ENCODE results near the gene RPRM.

RPRM gene

DNA sequence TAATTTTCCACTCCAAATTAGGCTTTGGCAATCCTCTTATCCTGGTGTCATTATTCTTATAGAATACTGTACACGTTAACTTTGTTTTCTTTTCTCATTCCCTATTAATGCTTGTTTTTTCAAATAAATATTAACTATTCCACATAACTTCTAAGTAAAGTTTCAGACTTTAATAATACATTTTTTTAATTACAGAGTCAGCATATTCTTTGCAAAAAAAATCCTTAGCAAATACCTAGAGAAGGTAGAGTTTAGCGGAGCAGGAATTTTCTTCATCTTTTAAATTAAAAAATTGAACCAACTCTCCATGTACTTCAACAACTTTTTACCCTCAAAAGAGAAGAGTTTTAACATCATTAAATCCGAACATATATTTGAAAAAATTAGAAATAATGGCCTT, 45.2 kb downstream of the RPRM start:
- TF ChIP-seq, protein P1, sequence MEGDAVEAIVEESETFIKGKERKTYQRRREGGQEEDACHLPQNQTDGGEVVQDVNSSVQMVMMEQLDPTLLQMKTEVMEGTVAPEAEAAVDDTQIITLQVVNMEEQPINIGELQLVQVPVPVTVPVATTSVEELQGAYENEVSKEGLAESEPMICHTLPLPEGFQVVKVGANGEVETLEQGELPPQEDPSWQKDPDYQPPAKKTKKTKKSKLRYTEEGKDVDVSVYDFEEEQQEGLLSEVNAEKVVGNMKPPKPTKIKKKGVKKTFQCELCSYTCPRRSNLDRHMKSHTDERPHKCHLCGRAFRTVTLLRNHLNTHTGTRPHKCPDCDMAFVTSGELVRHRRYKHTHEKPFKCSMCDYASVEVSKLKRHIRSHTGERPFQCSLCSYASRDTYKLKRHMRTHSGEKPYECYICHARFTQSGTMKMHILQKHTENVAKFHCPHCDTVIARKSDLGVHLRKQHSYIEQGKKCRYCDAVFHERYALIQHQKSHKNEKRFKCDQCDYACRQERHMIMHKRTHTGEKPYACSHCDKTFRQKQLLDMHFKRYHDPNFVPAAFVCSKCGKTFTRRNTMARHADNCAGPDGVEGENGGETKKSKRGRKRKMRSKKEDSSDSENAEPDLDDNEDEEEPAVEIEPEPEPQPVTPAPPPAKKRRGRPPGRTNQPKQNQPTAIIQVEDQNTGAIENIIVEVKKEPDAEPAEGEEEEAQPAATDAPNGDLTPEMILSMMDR (IDR thresholded peaks at IDR 0.05; ENCODE audit: control insufficient read depth, insufficient read depth, low read depth, low read length, missing control alignments), result no peak
- no peak for DNase-seq (ENCODE audit: low read depth)
- H3K4me3 ChIP-seq (ENCODE audit: control insufficient read depth, low read depth, low read length), result no peak overlapping the region

DNA sequence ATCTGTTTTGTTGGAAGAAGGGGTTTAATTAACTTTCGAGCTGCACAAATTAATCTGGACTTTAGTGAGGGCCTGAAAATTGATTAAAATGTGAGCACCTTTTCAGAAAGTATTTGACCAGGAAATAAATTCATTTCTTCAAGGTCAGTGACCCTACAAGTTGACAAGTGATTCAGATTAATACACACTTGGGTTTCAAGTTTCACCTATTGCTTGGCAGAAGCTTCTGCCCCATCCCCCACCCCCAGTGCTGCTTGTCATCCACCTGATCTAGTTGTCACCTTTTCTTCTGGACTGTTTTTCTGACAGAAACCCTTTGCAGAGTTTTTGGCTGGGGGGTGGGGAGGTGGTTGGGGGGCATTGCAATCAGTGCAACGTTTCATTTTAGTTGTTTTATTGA, 46.2 kb downstream of the RPRM start:
- DNase-seq (ENCODE audit: low read depth), result no peak
- H3K4me3 ChIP-seq (ENCODE audit: control insufficient read depth, low read depth, low read length), result no peak overlapping the region
- TF ChIP-seq, protein P1 (IDR thresholded peaks at IDR 0.05; ENCODE audit: control insufficient read depth, insufficient read depth, low read depth, low read length, missing control alignments), result no peak

DNA sequence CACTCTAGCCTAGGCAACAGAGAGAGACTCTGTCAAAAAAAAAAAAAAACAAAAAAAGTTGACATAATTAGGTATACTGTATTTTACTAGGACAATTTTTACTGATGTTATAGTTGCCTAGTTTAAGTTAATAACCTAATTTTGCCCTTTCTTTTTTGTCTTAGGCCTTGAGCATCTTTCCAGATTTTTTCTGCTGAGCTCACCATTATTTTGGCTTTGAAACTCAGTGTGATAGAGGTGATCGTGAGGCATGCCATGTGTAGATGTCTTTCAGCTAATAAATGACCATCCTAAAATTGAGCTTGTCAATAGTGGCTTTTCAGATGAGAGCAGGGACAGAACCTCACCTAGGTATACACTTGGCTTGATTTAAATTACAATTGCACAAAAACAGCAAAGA, 47.4 kb downstream of the RPRM start:
- DNase-seq (ENCODE audit: low read depth), result no peak
- H3K4me3 ChIP-seq (ENCODE audit: control insufficient read depth, low read depth, low read length), result no peak overlapping the region
- TF ChIP-seq, protein P1 (IDR thresholded peaks at IDR 0.05; ENCODE audit: control insufficient read depth, insufficient read depth, low read depth, low read length, missing control alignments), result no peak

Data from AG09309 (cell line).